Transverse colon (tissue), 4 donors: ENCODE data around the gene MSH3. TPM values are rescaled to one million over a fixed set of nuclear protein-coding genes. Genes with fewer than 3 reads are reported as not detected.
"Not testable (repeated sequence)": the region's sequence is repeated elsewhere in the genome, so short reads cannot be mapped to it uniquely, and the experiment has no call there.

Experiments used
- DNase-seq: peaks from one replicate; pipeline ENCODE4 v3.0.0-alpha.2; 2019
- H3K27ac ChIP-seq, 4 donors: fragments of 200-600 bp; sonication (generic); 2 replicates each; pipeline ENCODE4 v1.5.1; 2016 to 2018; ENCODE audit warnings: inconsistent platforms in 4 of 4
- H3K27me3 ChIP-seq: fragments of 200-600 bp; sonication (generic); 2 replicates; pipeline ENCODE4 v1.5.1; 2017; ENCODE audit warnings: inconsistent platforms
- H3K36me3 ChIP-seq, 4 donors: fragments of 200-600 bp; sonication (generic); 2 replicates each; pipeline ENCODE4 v1.5.1; 2017 to 2019; ENCODE audit warnings: inconsistent platforms in 4 of 4
- H3K4me1 ChIP-seq, 4 donors: fragments of 200-600 bp; sonication (generic); 2 replicates each; pipeline ENCODE4 v1.5.1; 2017 to 2020; ENCODE audit warnings: inconsistent platforms in 4 of 4
- H3K4me3 ChIP-seq, 4 donors: fragments of 200-600 bp; sonication (generic); 1 replicate in 1 of 4; 2 replicates in 3 of 4; pipeline versions ENCODE4 v1.5.1 to v1.6.1; 2017 to 2019; ENCODE audit warnings: inconsistent platforms in 4 of 4
- H3K9me3 ChIP-seq, 2 donors: fragments of 200-600 bp; sonication (generic); 2 replicates each; pipeline ENCODE4 v1.5.1; 2017 to 2019; ENCODE audit warnings: inconsistent platforms in 2 of 2
- CTCF ChIP-seq, 5 experiments: fragments of 200-600 bp in 3 of 5; fragments of 450-650 bp in 2 of 5; sonication (generic) in 3 of 5; IDR thresholded peaks; 1 replicate in 2 of 5; 2 replicates in 3 of 5; pipeline ENCODE4 v1.5.1; 2016 to 2017; ENCODE audit warnings: antibody characterized with exemption in 5 of 5, inconsistent platforms in 3 of 5, mild to moderate bottlenecking in 2 of 5, moderate library complexity in 1 of 5
- EP300 ChIP-seq: sonication (generic); formaldehyde crosslinking; IDR thresholded peaks from one replicate; pipeline ENCODE4 v1.6.1; 2017; ENCODE audit warnings: antibody characterized with exemption, low read depth
- POLR2A ChIP-seq: fragments of 450-650 bp; IDR thresholded peaks from one replicate; pipeline ENCODE4 v1.6.1; 2016; ENCODE audit warnings: antibody characterized with exemption, mild to moderate bottlenecking, moderate library complexity
- POLR2AphosphoS5 ChIP-seq, 3 donors: sonication (generic); formaldehyde crosslinking; IDR thresholded peaks; one replicate each; pipeline ENCODE4 v1.6.1; 2016; ENCODE audit warnings: antibody characterized with exemption in 3 of 3
- WGBS, 2 donors: methylation state at CpG; one replicate each; pipeline ENCODE4 v1.1.5; 2018; ENCODE audit warnings: low coverage in 1 of 2; 5-methylcytosine and 5-hydroxymethylcytosine counted together
- in situ Hi-C, 4 donors: fragments of 200-750 bp; cut with MboI; loops; one replicate each; pipeline versions ENCODE4 v1.15.0 to v1.15.1; 2017; ENCODE audit warnings: low sequenced_read_pairs in 3 of 4, low pct_ligation_motif_present in 1 of 4, low pct_unique_long_range_greater_than_20kb in 1 of 4
- intact Hi-C: fragments of 100-400 bp; cut with DNase I; formaldehyde crosslinking; loops from one replicate; pipeline ENCODE4 v1.15.1; 2023; ENCODE audit warnings: low total_unique reads
- total RNA-seq, 4 donors: library from RNA; depleted of rRNA; stranded (reverse); fragments of >200 nt; gene quantifications; one replicate each; pipeline ENCODE4 v1.1.0, GENCODE V29; 2016

The MSH3 gene
- total RNA-seq, 4 donors from 2014 or later, result 6.4 to 22.2 (median 17.2) TPM

DNA sequence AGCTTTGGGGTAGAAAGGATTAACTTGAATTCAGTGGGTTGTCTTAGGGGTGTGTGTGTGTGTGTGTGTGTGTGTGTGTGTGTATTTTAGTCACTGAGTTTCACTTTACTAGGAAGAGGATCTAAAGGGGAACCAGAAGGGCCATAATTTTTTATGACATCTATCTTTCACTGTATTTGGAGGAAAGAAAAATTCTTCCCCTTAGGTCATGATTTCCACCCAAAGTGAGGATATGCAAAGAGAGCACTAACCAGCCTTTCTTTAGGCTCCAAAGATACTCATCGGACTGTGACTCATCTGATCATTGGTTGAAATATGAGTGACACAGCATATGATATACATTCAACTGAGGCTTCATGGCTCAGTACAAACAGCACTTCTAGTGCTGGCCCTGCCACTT lies 230.5 kb downstream of the MSH3 start:
- DNase-seq, result no peak
- Histone ChIP-seq H3K4me3 (no peak overlapping the region), H3K27ac (no peak overlapping the region), H3K9me3 (no peaks in the 10 kb centered on the region), H3K27me3 (no peaks in the 10 kb centered on the region), H3K4me1 (peaks cover 0 to 14% (median 4%) of the 10 kb centered on the region in 4 donors), H3K36me3 (no peaks in the 10 kb centered on the region)
- intact Hi-C loops, result no loop called here
- no peak for TF ChIP-seq POLR2A
- no peak for TF ChIP-seq POLR2AphosphoS5 (IDR thresholded peaks at IDR 0.05)
- no peak for TF ChIP-seq CTCF (IDR thresholded peaks at IDR 0.05)
- TF ChIP-seq EP300, result no peak
- 72 to 75% methylated on average over 1 of the region's 1 CpG for WGBS, 2 donors
- in situ Hi-C loops, result no loop called here

DNA sequence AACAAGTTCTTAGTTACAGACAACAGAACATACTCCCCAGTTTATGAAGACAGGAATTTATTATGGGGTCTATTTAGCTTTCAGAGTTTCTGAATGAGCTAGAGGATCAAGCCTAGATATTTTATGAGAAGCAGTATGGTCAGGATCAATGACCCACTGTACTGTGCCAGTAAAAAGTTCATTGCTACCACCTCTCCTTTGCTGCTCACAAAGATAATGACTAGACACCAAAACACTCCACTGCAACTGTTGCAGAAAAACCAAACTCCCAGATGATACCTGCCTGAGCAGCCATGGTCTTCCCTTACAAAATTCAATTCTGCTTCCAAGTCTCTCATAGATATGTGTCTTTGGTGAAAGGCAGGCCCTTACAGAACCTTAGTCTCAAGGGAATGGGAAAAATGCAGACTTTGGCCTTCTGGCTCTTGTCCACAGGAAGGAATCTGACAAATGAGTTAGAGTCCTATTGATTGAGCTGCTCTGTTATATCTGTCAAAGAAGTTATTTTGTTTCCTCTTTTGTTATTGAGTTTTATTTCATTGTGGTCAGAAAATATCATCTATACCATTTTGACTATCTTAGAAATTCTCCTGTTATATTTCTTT lies 231.0 kb downstream of the MSH3 start:
- intact Hi-C loops, result no loop called here
- no peaks in the 10 kb centered on the region for H3K36me3 ChIP-seq
- H3K4me3 ChIP-seq, result no peak overlapping the region
- no peak for DNase-seq
- in situ Hi-C loops, result no loop called here
- H3K4me1 ChIP-seq, result peaks cover 0 to 14% (median 4%) of the 10 kb centered on the region in 4 donors
- no peak overlapping the region for H3K27ac ChIP-seq
- TF ChIP-seq EP300 (no peak), POLR2A (no peak)
- H3K27me3 ChIP-seq, result no peaks in the 10 kb centered on the region
- H3K9me3 ChIP-seq, result no peaks in the 10 kb centered on the region

- Histone ChIP-seq H3K4me3 (no peak overlapping the region), H3K9me3 (no peaks in the 10 kb centered on the region), H3K36me3 (no peaks in the 10 kb centered on the region), H3K27me3 (no peaks in the 10 kb centered on the region), H3K27ac (no peak overlapping the region), H3K4me1 (no peaks in the 10 kb centered on the region)
- WGBS, 2 donors, result 84% methylated on average over 3 of the region's 3 CpGs; no CpG with 5 or more reads in 1 of the 2 donors
- in situ Hi-C loops, result no loop called here
- intact Hi-C loops, result no loop called here
- no peak for TF ChIP-seq EP300
- TF ChIP-seq POLR2AphosphoS5 (IDR thresholded peaks at IDR 0.05), result no peak
- no peak for TF ChIP-seq POLR2A
- no peak for TF ChIP-seq CTCF (IDR thresholded peaks at IDR 0.05)
- no peak for DNase-seq
These were observed 239.6 kb downstream of the MSH3 start for GRCh38 chr5:80894083-80894482.

GRCh38 chr5:80895523-80895922 lies 241.1 kb downstream of the MSH3 start:
- Histone ChIP-seq H3K4me3 (no peak overlapping the region), H3K36me3 (no peaks in the 10 kb centered on the region), H3K9me3 (no peaks in the 10 kb centered on the region), H3K27ac (no peak overlapping the region), H3K27me3 (no peaks in the 10 kb centered on the region), H3K4me1 (no peaks in the 10 kb centered on the region)
- TF ChIP-seq CTCF (IDR thresholded peaks at IDR 0.05) (no peak), EP300 (no peak), POLR2A (no peak), POLR2AphosphoS5 (IDR thresholded peaks at IDR 0.05) (no peak)
- WGBS, 2 donors, result 97 to 100% methylated on average over 1 to 2 of the region's 2 CpGs
- intact Hi-C loops, result no loop called here
- in situ Hi-C loops, result no loop called here
- DNase-seq, result no peak

- H3K4me3 ChIP-seq, H3K27ac ChIP-seq, H3K27me3 ChIP-seq, H3K9me3 ChIP-seq, intact Hi-C loops, H3K4me1 ChIP-seq, DNase-seq, H3K36me3 ChIP-seq, in situ Hi-C loops: not testable (repeated sequence)
- WGBS, 2 donors, result 92 to 100% methylated on average over 2 to 3 of the region's 3 CpGs
These were observed 248.2 kb downstream of the MSH3 start for GRCh38 chr5:80902624-80903023.
